SK-N-SH (cell line): ENCODE results near the gene ASAP2.

Source experiments
- RAD21 ChIP-seq: IDR thresholded peaks from 2 replicates; pipeline ENCODE4 v1.6.1; 2012; ENCODE audit warnings: mild to moderate bottlenecking, low read length
- TF ChIP-seq, protein P1 (sequence below): fragments of 200-600 bp; sonication (generic); IDR thresholded peaks from 2 replicates; pipeline ENCODE4 v1.6.1; 2017; ENCODE audit warnings: antibody characterized with exemption, mild to moderate bottlenecking, moderate library complexity

DNA sequence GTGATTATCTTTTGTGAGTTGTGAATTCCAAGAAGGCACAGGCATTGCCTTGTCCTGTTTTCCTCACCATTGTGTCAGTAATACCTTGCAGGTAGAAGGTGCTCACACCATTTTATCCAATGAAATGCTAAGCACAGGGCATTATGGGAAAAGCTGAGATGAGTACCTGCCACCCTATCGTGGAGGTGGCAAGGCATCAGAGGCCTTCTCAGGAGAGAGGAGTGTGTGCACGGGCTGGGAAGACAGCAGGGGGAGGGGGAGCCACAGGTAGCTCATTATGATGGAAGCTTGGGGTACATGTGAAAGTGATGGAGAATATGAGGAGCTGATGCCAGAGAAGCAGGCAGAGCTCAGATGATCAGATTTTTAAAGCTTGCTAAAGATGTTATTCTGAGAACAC is 69.5 kb downstream of the ASAP2 start:
- no peak for TF ChIP-seq RAD21
- TF ChIP-seq, protein P1, sequence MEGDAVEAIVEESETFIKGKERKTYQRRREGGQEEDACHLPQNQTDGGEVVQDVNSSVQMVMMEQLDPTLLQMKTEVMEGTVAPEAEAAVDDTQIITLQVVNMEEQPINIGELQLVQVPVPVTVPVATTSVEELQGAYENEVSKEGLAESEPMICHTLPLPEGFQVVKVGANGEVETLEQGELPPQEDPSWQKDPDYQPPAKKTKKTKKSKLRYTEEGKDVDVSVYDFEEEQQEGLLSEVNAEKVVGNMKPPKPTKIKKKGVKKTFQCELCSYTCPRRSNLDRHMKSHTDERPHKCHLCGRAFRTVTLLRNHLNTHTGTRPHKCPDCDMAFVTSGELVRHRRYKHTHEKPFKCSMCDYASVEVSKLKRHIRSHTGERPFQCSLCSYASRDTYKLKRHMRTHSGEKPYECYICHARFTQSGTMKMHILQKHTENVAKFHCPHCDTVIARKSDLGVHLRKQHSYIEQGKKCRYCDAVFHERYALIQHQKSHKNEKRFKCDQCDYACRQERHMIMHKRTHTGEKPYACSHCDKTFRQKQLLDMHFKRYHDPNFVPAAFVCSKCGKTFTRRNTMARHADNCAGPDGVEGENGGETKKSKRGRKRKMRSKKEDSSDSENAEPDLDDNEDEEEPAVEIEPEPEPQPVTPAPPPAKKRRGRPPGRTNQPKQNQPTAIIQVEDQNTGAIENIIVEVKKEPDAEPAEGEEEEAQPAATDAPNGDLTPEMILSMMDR, result no peak
